NB4 (cell line): ENCODE results near the gene SLCO3A1.

ENCODE experiments used
- DNase-seq: peaks from one replicate; pipeline ENCODE4 v3.0.0; 2010; ENCODE audit warnings: low read depth
- H3K4me3 ChIP-seq: one replicate; pipeline ENCODE4 v1.5.1; 2011; ENCODE audit warnings: mild to moderate bottlenecking, low read depth, low read length, moderate library complexity
- CTCF ChIP-seq: IDR thresholded peaks from one replicate; pipeline ENCODE4 v1.5.1; 2012; ENCODE audit warnings: low read depth, low read length
- MAX ChIP-seq: IDR thresholded peaks from 2 replicates; pipeline ENCODE4 v1.6.1; 2011; ENCODE audit warnings: low read depth, low read length
- MYC ChIP-seq: IDR thresholded peaks from 2 replicates; pipeline ENCODE4 v1.6.1; 2011; ENCODE audit warnings: low read depth, low read length
- POLR2A ChIP-seq: IDR thresholded peaks from 2 replicates; pipeline ENCODE4 v1.6.1; 2011; ENCODE audit warnings: mild to moderate bottlenecking; ENCODE audit not compliant: insufficient read length; ENCODE audit errors: extremely low read depth

The SLCO3A1 gene

GRCh38 chr15:91966194-91966552 is 112.7 kb downstream of the SLCO3A1 start:
- no peak for DNase-seq
- no peak for TF ChIP-seq CTCF
- no peak for TF ChIP-seq MAX
- TF ChIP-seq POLR2A: no peak
- no peak for TF ChIP-seq MYC

GRCh38 chr15:91967935-91968606 is 114.6 kb downstream of the SLCO3A1 start:
- no peak for DNase-seq
- H3K4me3 ChIP-seq: no peak overlapping the region
- TF ChIP-seq POLR2A (no peak), CTCF (no peak), MAX (no peak), MYC (no peak)

More at GRCh38 chr15:91966194-91966552, 112.7 kb downstream of the SLCO3A1 start:
- no peak overlapping the region for H3K4me3 ChIP-seq

- TF ChIP-seq MYC: no peak
- no peak for TF ChIP-seq MAX
- peak; percentile 20 for TF ChIP-seq CTCF
- no peak for TF ChIP-seq POLR2A
- H3K4me3 ChIP-seq: no peak overlapping the region
- DNase-seq: no peak
Measured at GRCh38 chr15:91968610-91969009, 115.1 kb downstream of the SLCO3A1 start.

- DNase-seq: no peak
- TF ChIP-seq MAX (no peak), CTCF (no peak), POLR2A (no peak), MYC (no peak)
- no peak overlapping the region for H3K4me3 ChIP-seq
Measured at GRCh38 chr15:91970142-91970541, 116.6 kb downstream of the SLCO3A1 start.

GRCh38 chr15:91973481-91973880 is 120.0 kb downstream of the SLCO3A1 start:
- peak; percentile 27 for DNase-seq
- TF ChIP-seq CTCF (peak; percentile 33), POLR2A (no peak), MYC (no peak), MAX (no peak)
- no peak overlapping the region for H3K4me3 ChIP-seq

- TF ChIP-seq POLR2A: no peak
- no peak for TF ChIP-seq CTCF
- TF ChIP-seq MYC: no peak
- TF ChIP-seq MAX: no peak
- DNase-seq: no peak
- H3K4me3 ChIP-seq: no peak overlapping the region
Measured at GRCh38 chr15:91974321-91974720, 120.8 kb downstream of the SLCO3A1 start.
